Uterus (tissue), 2 donors: Measurements from ENCODE around the gene SCD.

ENCODE experiments used
- POLR2A ChIP-seq, 2 donors: fragments of 450-650 bp; IDR thresholded peaks; one replicate each; pipeline ENCODE4 v1.6.1; 2016; ENCODE audit warnings: antibody characterized with exemption in 2 of 2, mild to moderate bottlenecking in 1 of 2, moderate library complexity in 1 of 2
- TF ChIP-seq, protein P1 (sequence below), 4 experiments: fragments of 200-600 bp in 2 of 4; fragments of 450-650 bp in 2 of 4; sonication (generic) in 2 of 4; IDR thresholded peaks; one replicate each; pipeline ENCODE4 v1.5.1; 2016 to 2019; ENCODE audit warnings: antibody characterized with exemption in 4 of 4, mild to moderate bottlenecking in 2 of 4, moderate library complexity in 1 of 4

DNA sequence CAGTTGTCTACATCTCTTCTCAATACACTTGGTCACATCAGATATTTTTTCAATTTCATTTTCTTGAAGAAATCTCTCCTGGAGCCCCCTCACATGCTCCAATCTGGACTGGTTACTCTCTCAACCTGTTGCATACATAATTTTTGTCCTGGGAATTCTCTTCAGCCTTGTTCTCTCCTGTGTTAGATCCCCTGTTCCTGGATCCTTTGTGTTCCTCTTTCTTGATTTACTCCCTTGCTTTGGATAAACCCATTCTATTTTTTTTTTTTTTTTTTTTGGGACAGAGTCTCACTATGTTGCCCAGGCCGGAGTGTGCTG is 45.6 kb downstream of the SCD start:
- TF ChIP-seq, protein P1, sequence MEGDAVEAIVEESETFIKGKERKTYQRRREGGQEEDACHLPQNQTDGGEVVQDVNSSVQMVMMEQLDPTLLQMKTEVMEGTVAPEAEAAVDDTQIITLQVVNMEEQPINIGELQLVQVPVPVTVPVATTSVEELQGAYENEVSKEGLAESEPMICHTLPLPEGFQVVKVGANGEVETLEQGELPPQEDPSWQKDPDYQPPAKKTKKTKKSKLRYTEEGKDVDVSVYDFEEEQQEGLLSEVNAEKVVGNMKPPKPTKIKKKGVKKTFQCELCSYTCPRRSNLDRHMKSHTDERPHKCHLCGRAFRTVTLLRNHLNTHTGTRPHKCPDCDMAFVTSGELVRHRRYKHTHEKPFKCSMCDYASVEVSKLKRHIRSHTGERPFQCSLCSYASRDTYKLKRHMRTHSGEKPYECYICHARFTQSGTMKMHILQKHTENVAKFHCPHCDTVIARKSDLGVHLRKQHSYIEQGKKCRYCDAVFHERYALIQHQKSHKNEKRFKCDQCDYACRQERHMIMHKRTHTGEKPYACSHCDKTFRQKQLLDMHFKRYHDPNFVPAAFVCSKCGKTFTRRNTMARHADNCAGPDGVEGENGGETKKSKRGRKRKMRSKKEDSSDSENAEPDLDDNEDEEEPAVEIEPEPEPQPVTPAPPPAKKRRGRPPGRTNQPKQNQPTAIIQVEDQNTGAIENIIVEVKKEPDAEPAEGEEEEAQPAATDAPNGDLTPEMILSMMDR (IDR thresholded peaks at IDR 0.05), result no peak
- TF ChIP-seq POLR2A (IDR thresholded peaks at IDR 0.05), result no peak
